Esophagus squamous epithelium (tissue), 5 donors: ENCODE data around the gene CNTNAP5. TPM values are rescaled to one million over a fixed set of nuclear protein-coding genes. Genes with fewer than 3 reads are reported as not detected.

Experiments
- DNase-seq: peaks from one replicate; lab custom pipeline; 2025; lab: John Stamatoyannopoulos, UW
- H3K27ac ChIP-seq, 4 donors: fragments of 200-600 bp; sonication (generic); one replicate each; pipeline ENCODE4 v1.5.1; 2016 to 2019; ENCODE audit warnings: mild to moderate bottlenecking in 1 of 4
- H3K27me3 ChIP-seq, 4 donors: fragments of 200-600 bp; sonication (generic); 1 replicate in 3 of 4; 2 replicates in 1 of 4; pipeline versions ENCODE4 v1.5.1 to v1.6.0; 2017 to 2021; ENCODE audit warnings: antibody characterized with exemption in 1 of 4
- H3K36me3 ChIP-seq, 3 donors: fragments of 200-600 bp; sonication (generic); one replicate each; pipeline ENCODE4 v1.5.1; 2016 to 2019
- H3K4me1 ChIP-seq, 3 donors: fragments of 200-600 bp; sonication (generic); one replicate each; pipeline ENCODE4 v1.5.1; 2017 to 2019
- H3K4me3 ChIP-seq, 4 donors: fragments of 200-600 bp; sonication (generic); 1 replicate in 3 of 4; 2 replicates in 1 of 4; pipeline ENCODE4 v1.5.1; 2016 to 2019; ENCODE audit warnings: mild to moderate bottlenecking in 2 of 4, moderate library complexity in 1 of 4
- H3K9me3 ChIP-seq, 3 donors: fragments of 200-600 bp; sonication (generic); one replicate each; pipeline ENCODE4 v1.5.1; 2016 to 2019
- CTCF ChIP-seq, 6 experiments: fragments of 450-650 bp in 4 of 6; fragments of 200-600 bp in 2 of 6; sonication (generic) in 2 of 6; IDR thresholded peaks; one replicate each; pipeline ENCODE4 v1.5.1; 2016 to 2019; ENCODE audit warnings: antibody characterized with exemption in 6 of 6, mild to moderate bottlenecking in 4 of 6, moderate library complexity in 4 of 6
- POLR2A ChIP-seq, 4 donors: fragments of 450-650 bp; IDR thresholded peaks; one replicate each; pipeline ENCODE4 v1.6.1; 2017; ENCODE audit warnings: antibody characterized with exemption in 4 of 4, mild to moderate bottlenecking in 4 of 4, moderate library complexity in 3 of 4
- WGBS, 2 donors: methylation state at CpG; one replicate each; pipeline ENCODE4 v1.1.5; 2018; 5-methylcytosine and 5-hydroxymethylcytosine counted together
- intact Hi-C: fragments of 100-400 bp; cut with DNase I; formaldehyde crosslinking; loops from one replicate; pipeline ENCODE4 v1.15.0; 2022
- total RNA-seq, 4 donors: library from RNA; depleted of rRNA; stranded (reverse); fragments of >200 nt; gene quantifications; one replicate each; pipeline ENCODE4 v1.1.0, GENCODE V29; 2016
- donor health status: DM: yes; HTN: yes; CAD: no.

Gene CNTNAP5
- total RNA-seq, 4 donors from 2014 or later = not detected

- Histone ChIP-seq H3K9me3 (no peaks in the 10 kb centered on the region), H3K36me3 (no peaks in the 10 kb centered on the region), H3K27me3 (no peaks in the 10 kb centered on the region), H3K4me1 (no peaks in the 10 kb centered on the region), H3K4me3 (no peak overlapping the region), H3K27ac (no peak overlapping the region)
- intact Hi-C loops = no loop called here
- WGBS, 2 donors = 27 to 70% methylated on average over 1 of the region's 1 CpG
- no peak for DNase-seq
- no peak for TF ChIP-seq CTCF (IDR thresholded peaks at IDR 0.05)
- TF ChIP-seq POLR2A (IDR thresholded peaks at IDR 0.05) = no peak
Observed at GRCh38 chr2:124317628-124318027, 292.5 kb downstream of the CNTNAP5 start.

- WGBS, 2 donors = 67 to 68% methylated on average over 2 of the region's 2 CpGs
- Histone ChIP-seq H3K27ac (no peak overlapping the region), H3K36me3 (no peaks in the 10 kb centered on the region), H3K27me3 (no peaks in the 10 kb centered on the region), H3K4me1 (no peaks in the 10 kb centered on the region), H3K9me3 (no peaks in the 10 kb centered on the region), H3K4me3 (no peak overlapping the region)
- intact Hi-C loops = no loop called here
- TF ChIP-seq POLR2A (IDR thresholded peaks at IDR 0.05) = no peak
- no peak for TF ChIP-seq CTCF (IDR thresholded peaks at IDR 0.05)
- DNase-seq = no peak
Observed at GRCh38 chr2:124318913-124319312, 293.8 kb downstream of the CNTNAP5 start.

- no peak for DNase-seq
- intact Hi-C loops = no loop called here
- Histone ChIP-seq H3K27me3 (no peaks in the 10 kb centered on the region), H3K4me3 (no peak overlapping the region), H3K36me3 (no peaks in the 10 kb centered on the region), H3K4me1 (no peaks in the 10 kb centered on the region), H3K9me3 (no peaks in the 10 kb centered on the region), H3K27ac (no peak overlapping the region)
- 50 to 52% methylated on average over 3 of the region's 3 CpGs for WGBS, 2 donors
- TF ChIP-seq POLR2A (IDR thresholded peaks at IDR 0.05) (no peak), CTCF (IDR thresholded peaks at IDR 0.05) (no peak)
Observed at GRCh38 chr2:124319577-124319976, 294.5 kb downstream of the CNTNAP5 start.

GRCh38 chr2:124320051-124320688, 295.1 kb downstream of the CNTNAP5 start:
- H3K27me3 ChIP-seq = no peaks in the 10 kb centered on the region
- WGBS, 2 donors = 75 to 82% methylated on average over 5 of the region's 5 CpGs
- H3K27ac ChIP-seq = no peak overlapping the region
- no peaks in the 10 kb centered on the region for H3K36me3 ChIP-seq
- no peaks in the 10 kb centered on the region for H3K4me1 ChIP-seq
- H3K9me3 ChIP-seq = no peaks in the 10 kb centered on the region
- intact Hi-C loops = no loop called here
- H3K4me3 ChIP-seq = no peak overlapping the region
- no peak for DNase-seq
- TF ChIP-seq CTCF (IDR thresholded peaks at IDR 0.05) = no peak
- TF ChIP-seq POLR2A (IDR thresholded peaks at IDR 0.05) = no peak

GRCh38 chr2:124323321-124323720, 298.2 kb downstream of the CNTNAP5 start:
- H3K36me3 ChIP-seq = no peaks in the 10 kb centered on the region
- no peaks in the 10 kb centered on the region for H3K9me3 ChIP-seq
- DNase-seq = no peak
- intact Hi-C loops = no loop called here
- H3K27me3 ChIP-seq = no peaks in the 10 kb centered on the region
- no peak overlapping the region for H3K4me3 ChIP-seq
- WGBS, 2 donors = 31 to 64% methylated on average over 2 of the region's 2 CpGs
- TF ChIP-seq CTCF (IDR thresholded peaks at IDR 0.05) (no peak), POLR2A (IDR thresholded peaks at IDR 0.05) (no peak)
- no peak overlapping the region for H3K27ac ChIP-seq
- no peaks in the 10 kb centered on the region for H3K4me1 ChIP-seq
